HepG2 (cell line): Measurements from ENCODE around the gene ATP11B. TPM values are rescaled to one million over a fixed set of nuclear protein-coding genes. Genes with fewer than 3 reads are reported as not detected.

Experiments
- ATAC-seq: fragments of 200-7000 bp; cut with Tn5 transposase; 3 replicates; pipeline ENCODE4 v1.9.1; 2020; ENCODE audit warnings: mild to moderate bottlenecking, moderate library complexity
- BruUV-seq: library from RNA; stranded (reverse); fragments of 400-500 nt; replicated peaks from 2 replicates; lab custom pipeline; 2021; lab: Mats Ljungman, UMichigan
- CTCF ChIA-PET: fragments of 300-600 bp; formaldehyde crosslinking; extraction: SDS; loops from one replicate; lab custom pipeline; 2021; ENCODE audit warnings: low total read pairs, inconsistent platforms, low intra/inter-chr PET ratio; lab: Yijun Ruan, JAX
- POLR2A ChIA-PET: fragments of 350-600 bp; sonication (Branson Sonifier 250); formaldehyde crosslinking; loops from one replicate; lab custom pipeline; 2020; ENCODE audit warnings: antibody characterized with exemption, inconsistent platforms; lab: Yijun Ruan, JAX
- DNase-seq: peaks from one replicate; pipeline ENCODE4 v3.0.0-alpha.2; 2015; ENCODE audit warnings: low spot score
- FAIRE-seq: peaks from 3 replicates; lab custom pipeline; 2011; peaks lifted over from hg19 to GRCh38; lab: Jason Lieb, UNC
- H2AFZ ChIP-seq: one replicate; pipeline ENCODE4 v1.6.1; 2011; ENCODE audit warnings: low read length, inconsistent platforms
- H3K27ac ChIP-seq: fragments of 300-600 bp; 3 replicates; pipeline ENCODE4 v1.8.0; 2011; ENCODE audit warnings: mixed run types, mild to moderate bottlenecking, mixed read lengths, low read length, inconsistent platforms; ENCODE audit not compliant: insufficient read depth; ENCODE audit errors: extremely low read length
- H3K27me3 ChIP-seq, 2 experiments: fragments of 200-600 bp in 1 of 2; 2 replicates in 1 of 2; 3 replicates in 1 of 2; pipeline versions ENCODE4 v1.6.0 to v1.8.0; 2011; ENCODE audit warnings: low read length in 2 of 2, mild to moderate bottlenecking in 2 of 2, moderate library complexity in 2 of 2, inconsistent platforms in 1 of 2; ENCODE audit not compliant: insufficient read depth in 2 of 2, control insufficient read depth in 1 of 2
- H3K36me3 ChIP-seq, 2 experiments: fragments of 200-600 bp in 1 of 2; replicated peaks in 1 of 2; 2 replicates in 1 of 2; 3 replicates in 1 of 2; pipeline versions ENCODE4 v1.5.1 to v1.8.0; 2011; ENCODE audit warnings: low read length in 2 of 2, inconsistent platforms in 1 of 2; ENCODE audit not compliant: insufficient read depth in 2 of 2, control insufficient read depth in 1 of 2
- H3K4me1 ChIP-seq: 2 replicates; pipeline ENCODE4 v1.5.1; 2012; ENCODE audit warnings: low read length, inconsistent platforms; ENCODE audit not compliant: insufficient read depth
- H3K4me2 ChIP-seq: 2 replicates; pipeline ENCODE4 v1.6.0; 2011; ENCODE audit warnings: low read depth, low read length, inconsistent platforms
- H3K4me3 ChIP-seq, 3 experiments: fragments of 200-600 bp in 1 of 3; sonication (generic), shearing (Covaris generic) in 1 of 3; replicated peaks in 1 of 3; 2 replicates each; pipeline ENCODE4 v1.5.1; 2011 to 2016; ENCODE audit warnings: low read length in 3 of 3, inconsistent platforms in 2 of 3, low read depth in 2 of 3, mild to moderate bottlenecking in 2 of 3, control low read depth in 1 of 3, mixed read lengths in 1 of 3; ENCODE audit not compliant: insufficient read depth in 1 of 3
- H3K79me2 ChIP-seq: one replicate; pipeline ENCODE4 v1.6.1; 2011; ENCODE audit warnings: low read length, inconsistent platforms; ENCODE audit not compliant: insufficient read depth
- H3K9ac ChIP-seq: 2 replicates; pipeline ENCODE4 v1.6.0; 2011; ENCODE audit warnings: mild to moderate bottlenecking, low read depth, low read length, inconsistent platforms; ENCODE audit not compliant: insufficient read depth
- H3K9me3 ChIP-seq: 2 replicates; pipeline ENCODE4 v1.5.1; 2012; ENCODE audit warnings: mild to moderate bottlenecking, low read length
- H4K20me1 ChIP-seq: 2 replicates; pipeline ENCODE4 v1.6.0; 2011; ENCODE audit warnings: inconsistent platforms, mild to moderate bottlenecking, low read length, moderate library complexity; ENCODE audit not compliant: insufficient read depth
- SALL1 ChIP-seq: sonication (generic); formaldehyde crosslinking; IDR thresholded peaks from 2 replicates; pipeline ENCODE4 v1.8.0; 2022; ENCODE audit warnings: mild to moderate bottlenecking, missing genetic modification reagents
- XRCC5 ChIP-seq: fragments of 200-400 bp; formaldehyde crosslinking; optimal IDR thresholded peaks from 2 replicates; pipeline ENCODE3; 2017; ENCODE audit warnings: mild to moderate bottlenecking, low read length
- ZNF225 ChIP-seq: sonication (generic); formaldehyde crosslinking; IDR thresholded peaks from 2 replicates; pipeline ENCODE4 v1.4.0; 2020; ENCODE audit warnings: mild to moderate bottlenecking, missing genetic modification reagents
- WGBS: methylation state at CpG from one replicate; pipeline ENCODE4 v1.1.6; 2017; ENCODE audit warnings: low lambda C conversion rate; 5-methylcytosine and 5-hydroxymethylcytosine counted together
- in situ Hi-C: cut with HindIII; loops from 2 replicates; pipeline ENCODE4 v1.10.0; 2017; ENCODE audit warnings: low pct_unique_long_range_greater_than_20kb; ENCODE audit not compliant: extremely low pct_ligation_motif_present
- intact Hi-C: fragments of 100-400 bp; cut with micrococcal nuclease; formaldehyde crosslinking; loops from one replicate; pipeline ENCODE4 v1.10.0; 2022; ENCODE audit not compliant: unreplicated experiment
- polyA plus RNA-seq, 8 experiments: library from polyadenylated mRNA; depleted of rRNA in 3 of 8; stranded (reverse) in 7 of 8; unstranded in 1 of 8; fragments of >200 nt; fragmentation: Illumina TruSeq in 4 of 8; extraction: Trizol in 4 of 8; gene quantifications; 2 replicates each; pipeline versions ENCODE4 v1.2.1 to v1.2.3, GENCODE V29; 2011 to 2016; ENCODE audit warnings: low read depth in 4 of 8, missing spikeins in 1 of 8, mixed read lengths in 1 of 8; ENCODE audit not compliant: insufficient read depth in 1 of 8
- total RNA-seq, 5 experiments: library from RNA; depleted of rRNA; stranded (reverse); fragments of >200 nt; fragmentation: Illumina TruSeq; extraction: Trizol; gene quantifications; 2 replicates each; pipeline ENCODE4 v1.2.3, GENCODE V29; 2016; ENCODE audit warnings: low read depth in 1 of 5
- TF ChIP-seq, protein P1 (sequence below): sonication (generic); formaldehyde crosslinking; IDR thresholded peaks from 2 replicates; pipeline ENCODE4 v1.4.0; 2020; ENCODE audit warnings: mild to moderate bottlenecking, missing genetic modification reagents
- TF ChIP-seq, protein P2 (sequence below): IDR thresholded peaks from 2 replicates; pipeline ENCODE4 v1.6.1; 2018; ENCODE audit warnings: missing genetic modification reagents

ATP11B gene
- total and polyA plus RNA-seq, 2 of the 13 experiments (the other 11 are each of a cell fraction or from before 2014, with no cell fraction given) = 10.1 to 22.9 TPM

DNA sequence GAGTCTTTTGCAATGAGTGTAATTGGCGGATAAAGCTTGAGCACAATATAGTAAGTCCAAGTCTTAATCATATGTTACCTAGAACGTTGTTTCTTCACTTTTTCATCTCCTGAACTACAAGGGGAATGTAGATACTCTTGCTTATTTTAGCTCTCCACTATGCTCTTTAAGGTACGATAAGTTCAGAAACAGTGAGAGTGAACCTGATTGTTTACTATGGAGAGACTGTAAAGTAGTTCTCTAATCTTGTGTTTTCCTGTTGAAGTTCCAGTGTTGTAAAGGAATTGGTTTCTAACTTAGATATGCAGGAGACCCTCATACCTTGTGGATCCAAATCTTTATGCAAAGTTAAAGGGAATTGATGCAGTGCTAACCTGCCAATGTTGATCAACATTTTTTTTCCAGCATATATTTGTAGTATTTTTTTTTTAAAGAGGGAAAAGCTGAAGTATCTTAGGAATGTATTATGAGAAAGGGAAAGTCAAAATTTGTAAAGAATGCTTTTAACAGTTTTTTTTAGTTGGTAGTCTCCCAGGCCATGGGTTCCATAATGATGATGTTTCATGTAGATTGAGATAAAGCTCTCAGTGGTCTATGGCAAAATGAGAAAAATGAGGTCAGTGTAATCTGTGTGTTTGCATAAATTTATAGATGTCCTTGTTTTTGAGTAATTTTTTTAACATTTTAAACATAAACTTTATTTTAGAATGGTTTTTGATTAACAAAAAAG is 14.9 kb downstream of the ATP11B start (continued):
- TF ChIP-seq, protein P1, sequence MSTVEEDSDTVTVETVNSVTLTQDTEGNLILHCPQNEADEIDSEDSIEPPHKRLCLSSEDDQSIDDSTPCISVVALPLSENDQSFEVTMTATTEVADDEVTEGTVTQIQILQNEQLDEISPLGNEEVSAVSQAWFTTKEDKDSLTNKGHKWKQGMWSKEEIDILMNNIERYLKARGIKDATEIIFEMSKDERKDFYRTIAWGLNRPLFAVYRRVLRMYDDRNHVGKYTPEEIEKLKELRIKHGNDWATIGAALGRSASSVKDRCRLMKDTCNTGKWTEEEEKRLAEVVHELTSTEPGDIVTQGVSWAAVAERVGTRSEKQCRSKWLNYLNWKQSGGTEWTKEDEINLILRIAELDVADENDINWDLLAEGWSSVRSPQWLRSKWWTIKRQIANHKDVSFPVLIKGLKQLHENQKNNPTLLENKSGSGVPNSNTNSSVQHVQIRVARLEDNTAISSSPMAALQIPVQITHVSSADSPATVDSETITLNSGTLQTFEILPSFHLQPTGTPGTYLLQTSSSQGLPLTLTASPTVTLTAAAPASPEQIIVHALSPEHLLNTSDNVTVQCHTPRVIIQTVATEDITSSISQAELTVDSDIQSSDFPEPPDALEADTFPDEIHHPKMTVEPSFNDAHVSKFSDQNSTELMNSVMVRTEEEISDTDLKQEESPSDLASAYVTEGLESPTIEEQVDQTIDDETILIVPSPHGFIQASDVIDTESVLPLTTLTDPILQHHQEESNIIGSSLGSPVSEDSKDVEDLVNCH = no peak

DNA sequence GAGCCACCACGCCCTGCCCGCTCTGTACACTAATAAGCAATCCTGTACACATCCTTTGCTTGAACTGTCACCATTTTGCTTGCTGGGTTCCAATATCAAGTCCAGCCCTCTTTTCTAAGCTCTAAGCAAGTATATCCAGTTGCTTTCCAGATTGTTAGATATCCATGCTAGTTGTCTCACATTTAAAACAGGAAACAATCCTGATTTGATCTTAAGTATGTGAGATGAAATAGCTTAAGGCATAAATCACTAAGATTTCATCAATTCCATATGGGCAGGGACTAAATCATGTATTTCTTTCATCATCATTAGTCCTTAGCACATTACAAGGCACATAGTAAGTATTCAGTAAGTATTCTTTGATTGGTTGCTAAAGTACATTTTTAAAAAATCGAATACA is 16.2 kb downstream of the ATP11B start:
- no peaks in the 10 kb centered on the region for H3K79me2 ChIP-seq

More for the DNA sequence above, 16.2 kb downstream of the ATP11B start:
- Histone ChIP-seq H3K27ac (no peak overlapping the region), H3K9ac (no peak overlapping the region), H2AFZ (no peak overlapping the region), H3K9me3 (no peaks in the 10 kb centered on the region), H3K36me3 (no peaks in the 10 kb centered on the region), H3K27me3 (no peaks in the 10 kb centered on the region), H3K4me3 (no peak overlapping the region), H4K20me1 (no peaks in the 10 kb centered on the region; the same call in 1 of the 2 replicates), H3K4me1 (no peaks in the 10 kb centered on the region), H3K4me2 (no peak overlapping the region)
- DNase-seq (no peak), ATAC-seq (no peak), FAIRE-seq (no peak)
- CTCF ChIA-PET = no interaction called here
- POLR2A ChIA-PET = no interaction called here
- BruUV-seq = no TSS peak
- in situ Hi-C loops = no loop called here
- intact Hi-C loops = no loop called here
- TF ChIP-seq ZNF225 (CRISPR knock-in tag) (no peak), XRCC5 (no peak), SALL1 (CRISPR knock-in tag) (no peak)
- TF ChIP-seq, protein P2, sequence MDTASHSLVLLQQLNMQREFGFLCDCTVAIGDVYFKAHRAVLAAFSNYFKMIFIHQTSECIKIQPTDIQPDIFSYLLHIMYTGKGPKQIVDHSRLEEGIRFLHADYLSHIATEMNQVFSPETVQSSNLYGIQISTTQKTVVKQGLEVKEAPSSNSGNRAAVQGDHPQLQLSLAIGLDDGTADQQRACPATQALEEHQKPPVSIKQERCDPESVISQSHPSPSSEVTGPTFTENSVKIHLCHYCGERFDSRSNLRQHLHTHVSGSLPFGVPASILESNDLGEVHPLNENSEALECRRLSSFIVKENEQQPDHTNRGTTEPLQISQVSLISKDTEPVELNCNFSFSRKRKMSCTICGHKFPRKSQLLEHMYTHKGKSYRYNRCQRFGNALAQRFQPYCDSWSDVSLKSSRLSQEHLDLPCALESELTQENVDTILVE (CRISPR knock-in tag) = no peak
- WGBS = 96% methylated on average over 3 of the region's 3 CpGs
